ENCODE data around the gene PDS5A.

- TF ChIP-seq CTCF (IDR thresholded peaks at IDR 0.05), result no peak
- TF ChIP-seq ZFX (IDR thresholded peaks at IDR 0.05; ENCODE audit: borderline replicate concordance), result no peak
Observed at GRCh38 chr4:39892988-39893692, 84.6 kb downstream of the PDS5A start.
